SK-N-SH treated with all-trans-retinoic acid at 6 μM for 48 hours (cell line): ENCODE results near the gene FBXO22.
A peak's percentile ranks its signal among the peaks of the same experiment; 100 is the strongest.

Experiments
- ATAC-seq: fragments of 200-7000 bp; cut with Tn5 transposase; 3 replicates; pipeline ENCODE4 v1.9.1; 2020; ENCODE audit warnings: mild to moderate bottlenecking, moderate library complexity
- ARNTL ChIP-seq: fragments of 450-650 bp; formaldehyde crosslinking; IDR thresholded peaks from 2 replicates; pipeline ENCODE4 v1.5.0; 2020; ENCODE audit warnings: low read depth, mild to moderate bottlenecking, moderate library complexity, borderline replicate concordance
- CREB5 ChIP-seq: fragments of 250-450 bp; sonication (Bioruptor Pico); IDR thresholded peaks from 2 replicates; pipeline ENCODE4 v1.5.1; 2020; ENCODE audit warnings: low read depth, mild to moderate bottlenecking, moderate library complexity
- CSDC2 ChIP-seq: fragments of 250-450 bp; sonication (Bioruptor Pico); IDR thresholded peaks from 2 replicates; pipeline ENCODE4 v1.5.0; 2020; ENCODE audit warnings: mild to moderate bottlenecking, moderate library complexity
- ESRRG ChIP-seq: fragments of 250-450 bp; sonication (Bioruptor Pico); IDR thresholded peaks from 2 replicates; pipeline ENCODE4 v1.6.1; 2021; ENCODE audit warnings: mild to moderate bottlenecking
- GLIS3 ChIP-seq: fragments of 250-450 bp; sonication (Bioruptor Pico); IDR thresholded peaks from 2 replicates; pipeline ENCODE4 v1.5.0; 2020; ENCODE audit warnings: mild to moderate bottlenecking, moderate library complexity
- ISL1 ChIP-seq: fragments of 250-450 bp; sonication (Bioruptor Pico); IDR thresholded peaks from 2 replicates; pipeline ENCODE4 v2.1.2; 2022; ENCODE audit warnings: mild to moderate bottlenecking, moderate library complexity
- OSR1 ChIP-seq: fragments of 250-450 bp; sonication (Bioruptor Pico); IDR thresholded peaks from 2 replicates; pipeline ENCODE4 v1.8.0; 2022; ENCODE audit warnings: moderate library complexity, mild to moderate bottlenecking, inconsistent platforms
- PATZ1 ChIP-seq: fragments of 250-450 bp; sonication (Bioruptor Pico); IDR thresholded peaks from 2 replicates; pipeline ENCODE4 v1.8.0; 2020; ENCODE audit warnings: mild to moderate bottlenecking, moderate library complexity, borderline replicate concordance
- POU6F1 ChIP-seq: fragments of 250-450 bp; sonication (Bioruptor Pico); IDR thresholded peaks from 2 replicates; pipeline ENCODE4 v1.8.0; 2021; ENCODE audit warnings: low read depth, mild to moderate bottlenecking, moderate library complexity, borderline replicate concordance
- PPARA ChIP-seq: fragments of 250-450 bp; sonication (Bioruptor Pico); IDR thresholded peaks from 2 replicates; pipeline ENCODE4 v1.5.0; 2020; ENCODE audit warnings: mild to moderate bottlenecking, borderline replicate concordance
- RARB ChIP-seq: fragments of 250-450 bp; sonication (Bioruptor Pico); IDR thresholded peaks from 2 replicates; pipeline ENCODE4 v1.8.0; 2021; ENCODE audit warnings: mild to moderate bottlenecking, moderate library complexity
- TCF4 ChIP-seq: fragments of 250-450 bp; sonication (Bioruptor Pico); IDR thresholded peaks from 2 replicates; pipeline ENCODE4 v1.8.0; 2021; ENCODE audit warnings: mild to moderate bottlenecking, moderate library complexity, borderline replicate concordance
- TSHZ2 ChIP-seq: fragments of 250-450 bp; sonication (Bioruptor Pico); IDR thresholded peaks from 2 replicates; pipeline ENCODE4 v1.5.0; 2020; ENCODE audit warnings: mild to moderate bottlenecking, moderate library complexity
- ZC3H10 ChIP-seq: fragments of 250-450 bp; sonication (Bioruptor Pico); IDR thresholded peaks from 2 replicates; pipeline ENCODE4 v1.5.1; 2021; ENCODE audit warnings: mild to moderate bottlenecking, moderate library complexity
- ZFP3 ChIP-seq: fragments of 250-450 bp; sonication (Bioruptor Pico); IDR thresholded peaks from 2 replicates; pipeline ENCODE4 v1.5.0; 2020; ENCODE audit warnings: mild to moderate bottlenecking, moderate library complexity
- ZNF565 ChIP-seq: fragments of 450-650 bp; formaldehyde crosslinking; conservative IDR thresholded peaks from 2 replicates; pipeline ENCODE4 v1.5.0; 2020; ENCODE audit warnings: low read depth, mild to moderate bottlenecking, moderate library complexity
- ZNF8 ChIP-seq: fragments of 450-650 bp; formaldehyde crosslinking; IDR thresholded peaks from 2 replicates; pipeline ENCODE4 v1.5.0; 2020; ENCODE audit warnings: mild to moderate bottlenecking, moderate library complexity

FBXO22 gene

GRCh38 chr15:75927601-75928000, 23.9 kb downstream of the FBXO22 start:
- TF ChIP-seq ZFP3 (CRISPR knock-in tag) (no peak), ISL1 (CRISPR knock-in tag) (no peak), GLIS3 (CRISPR knock-in tag) (no peak), ARNTL (no peak), ESRRG (CRISPR knock-in tag) (no peak), TSHZ2 (CRISPR knock-in tag) (no peak), PPARA (CRISPR knock-in tag) (no peak), CSDC2 (CRISPR knock-in tag) (no peak)
- ATAC-seq, result no peak

GRCh38 chr15:75928680-75929608, 25.3 kb downstream of the FBXO22 start:
- peak; percentile 75 for ATAC-seq
- no peak for TF ChIP-seq ARNTL
- no peak for TF ChIP-seq CSDC2 (CRISPR knock-in tag)
- TF ChIP-seq OSR1 (CRISPR knock-in tag), result no peak
- TF ChIP-seq TCF4 (CRISPR knock-in tag), result no peak
- no peak for TF ChIP-seq PATZ1 (CRISPR knock-in tag)
- TF ChIP-seq ZNF8 (CRISPR knock-in tag), result no peak
- no peak for TF ChIP-seq GLIS3 (CRISPR knock-in tag)

GRCh38 chr15:75929799-75930565, 26.3 kb downstream of the FBXO22 start:
- TF ChIP-seq PATZ1 (CRISPR knock-in tag) (no peak), ZC3H10 (no peak), ZNF565 (CRISPR knock-in tag) (no peak), RARB (CRISPR knock-in tag) (no peak)
- ATAC-seq, result no peak

GRCh38 chr15:75930866-75931265, 27.2 kb downstream of the FBXO22 start:
- ATAC-seq, result no peak
- TF ChIP-seq TSHZ2 (CRISPR knock-in tag) (no peak), RARB (CRISPR knock-in tag) (no peak), CREB5 (CRISPR knock-in tag) (no peak), PATZ1 (CRISPR knock-in tag) (no peak), ZNF8 (CRISPR knock-in tag) (no peak), ZNF565 (CRISPR knock-in tag) (no peak), ARNTL (no peak), ISL1 (CRISPR knock-in tag) (no peak), POU6F1 (CRISPR knock-in tag) (no peak), ZC3H10 (no peak), GLIS3 (CRISPR knock-in tag) (no peak), CSDC2 (CRISPR knock-in tag) (no peak)
